B cell (primary cell): ENCODE results near the gene IMPDH2.

ENCODE experiments used
- CTCF ChIP-seq: fragments of 200-600 bp; IDR thresholded peaks from one replicate; pipeline ENCODE4 v1.8.0; 2022; ENCODE audit warnings: antibody characterized with exemption, mild to moderate bottlenecking
- EZH2 ChIP-seq: IDR thresholded peaks from 2 replicates; pipeline ENCODE4 v1.6.1; 2012; ENCODE audit warnings: borderline replicate concordance, low read depth, mild to moderate bottlenecking, moderate library complexity, low read length; ENCODE audit not compliant: insufficient read depth, poor library complexity, severe bottlenecking

- TF ChIP-seq CTCF (peak; percentile 3), EZH2 (no peak)
Observed at GRCh38 chr3:49007771-49008528, 21.2 kb downstream of the IMPDH2 start.
